ENCODE data around the gene EGFL8. TPM values are rescaled to one million over a fixed set of nuclear protein-coding genes. Genes with fewer than 3 reads are reported as not detected.

EGFL8 gene
- total RNA-seq, 4 donors from 2014 or later: 0.80 to 7.1 (median 4.2) TPM

DNA sequence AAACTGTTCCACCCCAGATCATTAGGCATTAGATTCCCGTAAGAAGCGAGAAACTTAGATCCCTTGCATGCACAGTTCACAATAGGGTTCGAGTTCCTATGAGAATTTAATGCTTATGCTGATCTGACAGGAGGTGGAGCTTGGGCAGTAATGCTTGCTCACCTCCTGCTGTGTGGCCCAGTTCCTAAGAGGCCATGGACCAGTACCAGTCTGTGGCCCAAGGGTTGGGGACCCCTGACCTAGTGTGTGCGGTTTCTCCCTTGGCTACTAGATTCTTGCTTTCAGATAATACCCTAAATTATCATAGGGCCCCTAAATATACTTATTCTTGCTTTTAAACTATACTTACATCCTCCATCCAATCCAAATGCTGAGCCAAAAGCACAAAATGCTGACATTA is 30.0 kb downstream of the EGFL8 start:
- no peaks in the 10 kb centered on the region for H3K27me3 ChIP-seq
- intact Hi-C loops (cut with DNase I; ENCODE audit: low total_unique reads) (loop anchor here (2.0 to 10.0 kb wide), 3 partner anchors 40 to 1480 kb away; partner anchors contain the start of genes MDC1, NELFE, PPT2 and SKIC2), in situ Hi-C loops (cut with MboI; ENCODE audit: low sequenced_read_pairs in 4 of 4) (loop anchor here in 3 of 4 donors (5.0 to 25.0 kb wide), 8 partner anchors 67 to 1582 kb away; partner anchors contain the start of genes BRD2 (in 3 of the 3), HLA-DMA (in 3 of the 3), APOM (in 2 of the 3) and ATF6B (in 2 of the 3))
- H3K36me3 ChIP-seq: no peaks in the 10 kb centered on the region
- H3K4me3 ChIP-seq: no peak overlapping the region
- peaks cover 30 to 33% of the 10 kb centered on the region in 2 donors for H3K4me1 ChIP-seq
- ATAC-seq (no peak), DNase-seq (no peak)
- no peaks in the 10 kb centered on the region for H3K9me3 ChIP-seq
- peak overlapping the region; percentile 91 to 98 (median 95) for H3K27ac ChIP-seq
- TF ChIP-seq POLR2A (IDR thresholded peaks at IDR 0.05): no peak
- TF ChIP-seq, protein P1, sequence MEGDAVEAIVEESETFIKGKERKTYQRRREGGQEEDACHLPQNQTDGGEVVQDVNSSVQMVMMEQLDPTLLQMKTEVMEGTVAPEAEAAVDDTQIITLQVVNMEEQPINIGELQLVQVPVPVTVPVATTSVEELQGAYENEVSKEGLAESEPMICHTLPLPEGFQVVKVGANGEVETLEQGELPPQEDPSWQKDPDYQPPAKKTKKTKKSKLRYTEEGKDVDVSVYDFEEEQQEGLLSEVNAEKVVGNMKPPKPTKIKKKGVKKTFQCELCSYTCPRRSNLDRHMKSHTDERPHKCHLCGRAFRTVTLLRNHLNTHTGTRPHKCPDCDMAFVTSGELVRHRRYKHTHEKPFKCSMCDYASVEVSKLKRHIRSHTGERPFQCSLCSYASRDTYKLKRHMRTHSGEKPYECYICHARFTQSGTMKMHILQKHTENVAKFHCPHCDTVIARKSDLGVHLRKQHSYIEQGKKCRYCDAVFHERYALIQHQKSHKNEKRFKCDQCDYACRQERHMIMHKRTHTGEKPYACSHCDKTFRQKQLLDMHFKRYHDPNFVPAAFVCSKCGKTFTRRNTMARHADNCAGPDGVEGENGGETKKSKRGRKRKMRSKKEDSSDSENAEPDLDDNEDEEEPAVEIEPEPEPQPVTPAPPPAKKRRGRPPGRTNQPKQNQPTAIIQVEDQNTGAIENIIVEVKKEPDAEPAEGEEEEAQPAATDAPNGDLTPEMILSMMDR (IDR thresholded peaks at IDR 0.05 in 4 of 5, conservative IDR thresholded peaks at IDR 0.05 in 1 of 5): no peak

DNA sequence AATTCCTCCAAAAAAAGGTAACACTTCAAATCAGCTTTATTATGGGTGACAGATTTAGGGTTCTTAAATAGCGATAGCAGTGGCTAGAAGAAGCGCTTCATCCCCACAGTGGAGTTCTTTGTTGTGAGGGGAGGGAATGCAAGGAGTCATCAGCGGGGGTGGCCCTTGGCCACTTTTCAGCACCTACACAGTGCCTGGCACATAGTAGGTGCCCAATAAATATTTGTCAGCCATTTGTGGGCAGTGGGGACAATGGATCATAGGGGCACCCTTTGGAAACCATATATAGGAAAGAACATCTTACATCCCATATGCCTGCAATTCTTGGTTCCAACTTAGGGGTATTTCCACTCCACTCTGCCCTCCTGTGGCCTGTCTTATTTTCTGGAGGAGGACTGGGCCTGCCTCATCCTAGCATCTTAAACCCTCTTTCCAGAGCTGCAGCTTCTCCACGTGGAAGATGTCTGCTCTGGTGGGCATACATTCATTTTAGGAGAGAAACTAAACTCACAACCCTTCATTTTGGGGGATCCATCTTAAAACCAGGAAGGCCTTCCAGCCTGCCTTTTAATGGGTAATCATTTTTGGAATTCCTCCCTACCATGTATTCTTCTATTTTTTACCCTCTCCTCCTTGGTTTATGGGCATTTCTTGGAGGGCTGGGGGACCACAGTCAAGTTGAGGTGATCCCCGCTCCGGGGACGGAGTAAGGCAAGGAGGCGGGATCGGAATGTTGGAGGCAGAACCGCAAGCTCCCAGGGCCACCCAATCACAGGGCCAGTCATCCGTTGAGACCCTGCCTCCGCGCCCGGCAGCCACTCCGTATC is 30.6 kb downstream of the EGFL8 start:
- H3K4me3 ChIP-seq: peak overlapping the region; percentile 51 to 86 (median 61)
- TF ChIP-seq POLR2A (IDR thresholded peaks at IDR 0.05): peak; percentile 60 to 75
- TF ChIP-seq, protein P1 (IDR thresholded peaks at IDR 0.05 in 4 of 5, conservative IDR thresholded peaks at IDR 0.05 in 1 of 5): peak in 3 of 5 experiments; percentile 34 to 60 (median 42)
- ATAC-seq (peak; percentile 36 to 81), DNase-seq (peak in 1 of 2 donors; percentile 57)
- H3K9me3 ChIP-seq: no peaks in the 10 kb centered on the region
- no peaks in the 10 kb centered on the region for H3K27me3 ChIP-seq
- peaks cover 30 to 32% of the 10 kb centered on the region in 2 donors for H3K4me1 ChIP-seq
- intact Hi-C loops (cut with DNase I; ENCODE audit: low total_unique reads) (loop anchor here (1.0 to 10.0 kb wide), 9 partner anchors 18 to 1480 kb away; partner anchors contain the start of genes ATF6B, ATP6V1G2, BRD2 and HSD17B8), in situ Hi-C loops (cut with MboI; ENCODE audit: low sequenced_read_pairs in 4 of 4) (loop anchor here in 3 of 4 donors (5.0 to 25.0 kb wide), 8 partner anchors 68 to 1583 kb away; partner anchors contain the start of genes BRD2 (in 3 of the 3), HLA-DMA (in 3 of the 3), APOM (in 2 of the 3) and ATF6B (in 2 of the 3))
- no peaks in the 10 kb centered on the region for H3K36me3 ChIP-seq
- H3K27ac ChIP-seq: peak overlapping the region; percentile 91 to 98 (median 95)

DNA sequence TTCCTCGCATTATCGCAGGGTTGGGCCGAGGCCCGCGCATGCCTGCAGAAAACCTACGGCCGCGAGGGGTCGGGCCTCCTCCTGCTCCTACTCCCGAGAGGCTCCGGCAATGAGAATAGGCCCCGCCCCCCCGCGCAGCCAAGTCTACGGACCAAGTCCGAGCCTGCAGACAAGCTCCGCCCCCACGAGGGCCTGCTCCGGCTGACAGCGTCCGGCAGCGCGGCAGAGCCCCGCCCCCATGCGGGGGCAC is 31.2 kb downstream of the EGFL8 start:
- peak overlapping the region; percentile 91 to 98 (median 96) for H3K27ac ChIP-seq
- peak in 1 of 2 donors; percentile 83 for ATAC-seq
- DNase-seq: peak; percentile 100
- peak overlapping the region in 3 of 4 donors; percentile 67 to 86 (median 74) for H3K4me3 ChIP-seq
- intact Hi-C loops (cut with DNase I; ENCODE audit: low total_unique reads): loop anchor here (1.0 to 10.0 kb wide), 9 partner anchors 18 to 1481 kb away; partner anchors contain the start of genes ATF6B, ATP6V1G2, BRD2 and HSD17B8
- no peaks in the 10 kb centered on the region for H3K27me3 ChIP-seq
- no peak for TF ChIP-seq POLR2A (IDR thresholded peaks at IDR 0.05)
- TF ChIP-seq, protein P1 (IDR thresholded peaks at IDR 0.05 in 4 of 5, conservative IDR thresholded peaks at IDR 0.05 in 1 of 5): peak in 4 of 5 experiments; percentile 54 to 70 (median 56)
- H3K9me3 ChIP-seq: no peaks in the 10 kb centered on the region
- peaks cover 28 to 32% of the 10 kb centered on the region in 2 donors for H3K4me1 ChIP-seq
- no peaks in the 10 kb centered on the region for H3K36me3 ChIP-seq
- in situ Hi-C loops (cut with MboI; ENCODE audit: low sequenced_read_pairs in 4 of 4): loop anchor here in 3 of 4 donors (10.0 to 25.0 kb wide), 7 partner anchors 71 to 1583 kb away; partner anchors contain the start of genes BRD2 (in 3 of the 3), HLA-DMA (in 3 of the 3), APOM (in 2 of the 3) and BAG6 (in 2 of the 3)

DNA sequence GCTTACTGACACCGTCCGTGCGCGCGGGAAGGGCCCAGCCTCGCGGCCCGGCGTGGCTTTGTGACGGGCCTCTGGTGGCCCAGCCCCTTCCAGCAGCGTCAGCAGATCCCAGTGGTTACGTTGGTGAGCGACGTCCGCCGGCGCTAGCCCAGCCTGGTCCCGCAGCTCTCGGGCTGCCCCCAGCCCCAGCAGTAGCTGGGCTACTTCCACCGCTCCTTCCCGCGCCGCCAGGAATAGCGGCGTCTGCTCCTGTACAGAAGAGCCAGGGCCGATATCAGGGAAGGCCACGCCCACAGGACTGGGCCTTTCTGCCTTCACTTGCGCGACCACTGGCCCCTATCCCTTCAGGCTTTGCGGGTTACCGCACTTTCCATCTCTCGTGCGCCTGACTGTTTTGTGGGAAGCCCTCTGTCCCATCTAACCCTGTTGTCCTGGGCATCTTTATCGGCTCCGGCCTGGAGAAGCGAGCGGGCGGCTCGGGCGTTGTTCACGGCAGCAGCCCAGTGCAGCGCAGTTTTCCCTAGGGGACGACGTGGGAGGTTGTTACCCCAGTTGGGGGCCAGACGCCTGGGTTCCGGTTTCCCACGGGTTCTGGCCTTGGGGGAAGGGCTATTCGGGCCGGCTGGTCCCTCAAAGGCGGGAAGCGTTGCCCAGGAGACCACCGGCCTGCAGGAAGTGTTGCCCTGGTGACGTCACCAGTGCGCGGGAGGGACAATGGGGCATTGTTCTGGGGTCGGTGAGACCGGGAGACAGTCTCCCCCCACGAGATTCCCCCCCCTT is 31.7 kb downstream of the EGFL8 start:
- ATAC-seq: peak; percentile 28 to 79
- no peaks in the 10 kb centered on the region for H3K36me3 ChIP-seq
- H3K4me1 ChIP-seq: peaks cover 23 to 27% of the 10 kb centered on the region in 2 donors
- intact Hi-C loops (cut with DNase I; ENCODE audit: low total_unique reads): loop anchor here (1.0 to 10.0 kb wide), 9 partner anchors 19 to 1481 kb away; partner anchors contain the start of genes ATF6B, ATP6V1G2, BRD2 and HSD17B8
- H3K27ac ChIP-seq: peak overlapping the region; percentile 91 to 98 (median 96)
- H3K4me3 ChIP-seq: peak overlapping the region; percentile 67 to 86 (median 71)
- in situ Hi-C loops (cut with MboI; ENCODE audit: low sequenced_read_pairs in 4 of 4): loop anchor here in 3 of 4 donors (10.0 to 25.0 kb wide), 7 partner anchors 71 to 1584 kb away; partner anchors contain the start of genes BRD2 (in 3 of the 3), HLA-DMA (in 3 of the 3), APOM (in 2 of the 3) and BAG6 (in 2 of the 3)
- no peaks in the 10 kb centered on the region for H3K27me3 ChIP-seq
- peak; percentile 85 to 89 for TF ChIP-seq POLR2A (IDR thresholded peaks at IDR 0.05)
- TF ChIP-seq, protein P1 (IDR thresholded peaks at IDR 0.05 in 4 of 5, conservative IDR thresholded peaks at IDR 0.05 in 1 of 5): no peak
- DNase-seq: peak; percentile 72 to 78
- H3K9me3 ChIP-seq: no peaks in the 10 kb centered on the region
